HCT116 (cell line): ENCODE measurements around the gene CES5A. TPM values are rescaled to one million over a fixed set of nuclear protein-coding genes. Genes with fewer than 3 reads are reported as not detected.

Experiments
- ATAC-seq: fragments of 200-7000 bp; cut with Tn5 transposase; 2 replicates; pipeline ENCODE4 v1.9.1; 2020; ENCODE audit warnings: mild to moderate bottlenecking, moderate library complexity
- BruUV-seq: library from RNA; stranded (reverse); fragments of 400-500 nt; replicated peaks from 2 replicates; lab custom pipeline; 2021; lab: Mats Ljungman, UMichigan
- CTCF ChIA-PET: fragments of 300-600 bp; sonication (Branson Sonifier 250); formaldehyde crosslinking; loops from one replicate; lab custom pipeline; 2021; ENCODE audit warnings: antibody characterized with exemption; lab: Charles Lee
- POLR2A ChIA-PET: fragments of 300-600, 350-600 bp; sonication (Branson Sonifier 250); formaldehyde crosslinking; loops from one replicate; lab custom pipeline; 2021; ENCODE audit warnings: antibody characterized with exemption; lab: Charles Lee
- RAD21 ChIA-PET, 2 experiments: fragments of 300-600 bp; sonication (Branson Sonifier 250); formaldehyde crosslinking; loops; one replicate each; lab custom pipeline; 2023; ENCODE audit warnings: low total read pairs in 2 of 2; ENCODE audit not compliant: uncharacterized antibody in 2 of 2, unreplicated experiment in 2 of 2, low non-redundant PET in 1 of 2; lab: Charles Lee
- DNase-seq: peaks from one replicate; pipeline ENCODE4 v3.0.0-alpha.2; 2010; ENCODE audit warnings: low read depth, low spot score
- H2AFZ ChIP-seq: fragments of 200-600 bp; shearing (Covaris generic), sonication (generic); 2 replicates; pipeline ENCODE4 v1.6.1; 2017; ENCODE audit warnings: low read depth, mixed run types, mixed read lengths, antibody characterized with exemption, low read length; ENCODE audit not compliant: poor library complexity, severe bottlenecking
- H3K27ac ChIP-seq: 2 replicates; pipeline ENCODE4 v1.5.1; 2012; ENCODE audit warnings: low read depth, low read length
- H3K27me3 ChIP-seq: fragments of 200-600 bp; sonication (generic); 2 replicates; pipeline ENCODE4 v1.6.1; 2016; ENCODE audit warnings: mixed run types, low read length, mixed read lengths; ENCODE audit not compliant: insufficient read depth
- H3K36me3 ChIP-seq, 2 experiments: fragments of 200-500 bp in 1 of 2; fragments of 200-600 bp in 1 of 2; sonication (Bioruptor generic) in 1 of 2; sonication (generic) in 1 of 2; 2 replicates each; pipeline versions ENCODE4 v1.5.1 to v1.6.1; 2014 to 2016; ENCODE audit warnings: low read length in 2 of 2, inconsistent platforms in 1 of 2, mixed read lengths in 1 of 2, mixed run types in 1 of 2; ENCODE audit not compliant: insufficient read depth in 2 of 2, control insufficient read depth in 1 of 2
- H3K4me1 ChIP-seq, 2 experiments: fragments of 200-600 bp in 1 of 2; sonication (generic) in 1 of 2; 2 replicates each; pipeline versions ENCODE4 v1.5.1 to v1.6.1; 2012 to 2017; ENCODE audit warnings: low read length in 2 of 2, inconsistent platforms in 1 of 2, mild to moderate bottlenecking in 1 of 2, mixed read lengths in 1 of 2, mixed run types in 1 of 2, moderate library complexity in 1 of 2; ENCODE audit not compliant: insufficient read depth in 2 of 2, control insufficient read depth in 1 of 2
- H3K4me2 ChIP-seq: fragments of 200-600 bp; sonication (generic); 2 replicates; pipeline ENCODE4 v1.6.1; 2017; ENCODE audit warnings: mixed run types, low read length, mixed read lengths
- H3K4me3 ChIP-seq, 2 experiments: fragments of 200-600 bp in 1 of 2; sonication (generic) in 1 of 2; replicated peaks in 1 of 2; 2 replicates each; pipeline ENCODE4 v1.5.1; 2011 to 2016; ENCODE audit warnings: low read length in 2 of 2, control low read depth in 1 of 2, low read depth in 1 of 2, mild to moderate bottlenecking in 1 of 2, mixed read lengths in 1 of 2, mixed run types in 1 of 2
- H3K79me2 ChIP-seq: fragments of 200-600 bp; sonication (generic); 2 replicates; pipeline ENCODE4 v1.6.1; 2017; ENCODE audit warnings: mild to moderate bottlenecking, mixed run types, low read length, moderate library complexity, mixed read lengths; ENCODE audit not compliant: insufficient read depth
- H3K9ac ChIP-seq: fragments of 200-600 bp; sonication (generic); 2 replicates; pipeline ENCODE4 v1.6.1; 2016; ENCODE audit warnings: low read length, mixed read lengths
- H3K9me2 ChIP-seq: fragments of 200-600 bp; sonication (generic), shearing (Covaris generic); 2 replicates; pipeline ENCODE4 v1.6.1; 2017; ENCODE audit warnings: mixed run types, mild to moderate bottlenecking, moderate library complexity; ENCODE audit not compliant: insufficient read depth
- H3K9me3 ChIP-seq, 2 experiments: fragments of 200-500 bp in 1 of 2; fragments of 200-600 bp in 1 of 2; sonication (Bioruptor generic) in 1 of 2; sonication (generic) in 1 of 2; 2 replicates each; pipeline ENCODE4 v1.6.1; 2014 to 2017; ENCODE audit warnings: low read length in 2 of 2, mixed read lengths in 2 of 2, inconsistent platforms in 1 of 2, low read depth in 1 of 2, mild to moderate bottlenecking in 1 of 2, mixed run types in 1 of 2, moderate library complexity in 1 of 2; ENCODE audit not compliant: control insufficient read depth in 1 of 2, insufficient read depth in 1 of 2
- H4K20me1 ChIP-seq: fragments of 200-600 bp; sonication (generic), shearing (Covaris generic); 2 replicates; pipeline ENCODE4 v1.6.1; 2017; ENCODE audit warnings: mixed run types, mild to moderate bottlenecking, moderate library complexity; ENCODE audit not compliant: insufficient read depth
- CBX3 ChIP-seq: IDR thresholded peaks from 2 replicates; pipeline ENCODE4 v1.6.1; 2012; ENCODE audit warnings: low read depth
- CEBPB ChIP-seq: IDR thresholded peaks from 2 replicates; pipeline ENCODE4 v1.6.1; 2012; ENCODE audit warnings: low read depth
- CTCF ChIP-seq, 3 experiments: fragments of 200-600 bp in 1 of 3; sonication (generic) in 1 of 3; IDR thresholded peaks in 2 of 3; conservative IDR thresholded peaks in 1 of 3; 2 replicates each; pipeline ENCODE4 v1.5.1; 2012 to 2017; ENCODE audit warnings: low read depth in 2 of 3, low read length in 2 of 3, antibody characterized with exemption in 1 of 3, borderline replicate concordance in 1 of 3, control low read depth in 1 of 3, mild to moderate bottlenecking in 1 of 3, mixed read lengths in 1 of 3, mixed run types in 1 of 3, moderate library complexity in 1 of 3; ENCODE audit not compliant: insufficient read depth in 1 of 3
- EGR1 ChIP-seq: IDR thresholded peaks from 2 replicates; pipeline ENCODE4 v1.6.1; 2012; ENCODE audit warnings: low read depth
- ELF1 ChIP-seq: IDR thresholded peaks from 2 replicates; pipeline ENCODE4 v1.6.1; 2012; ENCODE audit warnings: low read depth, borderline replicate concordance
- EZH2 ChIP-seq: fragments of 200-600 bp; sonication (generic); IDR thresholded peaks from 2 replicates; pipeline ENCODE4 v1.6.1; 2017; ENCODE audit warnings: antibody characterized with exemption, mixed run types
- FOSL1 ChIP-seq: IDR thresholded peaks from 2 replicates; pipeline ENCODE4 v1.6.1; 2012; ENCODE audit warnings: low read depth
- JUND ChIP-seq: IDR thresholded peaks from 2 replicates; pipeline ENCODE4 v1.6.1; 2012
- POLR2A ChIP-seq: IDR thresholded peaks from 2 replicates; pipeline ENCODE4 v1.7.0; 2011; ENCODE audit warnings: borderline replicate concordance; ENCODE audit not compliant: insufficient read depth, insufficient read length; ENCODE audit errors: extremely low read depth
- POLR2AphosphoS5 ChIP-seq: IDR thresholded peaks from 2 replicates; pipeline ENCODE4 v1.6.1; 2011; ENCODE audit warnings: mild to moderate bottlenecking, low read depth, low read length, moderate library complexity
- RAD21 ChIP-seq: IDR thresholded peaks from 2 replicates; pipeline ENCODE4 v1.6.1; 2012; ENCODE audit warnings: low read depth, mild to moderate bottlenecking
- REST ChIP-seq: IDR thresholded peaks from 2 replicates; pipeline ENCODE4 v1.6.1; 2012; ENCODE audit warnings: low read depth
- SIN3A ChIP-seq: IDR thresholded peaks from 2 replicates; pipeline ENCODE4 v1.6.1; 2012; ENCODE audit warnings: low read depth
- SP1 ChIP-seq: IDR thresholded peaks from 2 replicates; pipeline ENCODE4 v1.6.1; 2012; ENCODE audit warnings: low read depth
- SRF ChIP-seq: IDR thresholded peaks from 2 replicates; pipeline ENCODE4 v1.6.1; 2012; ENCODE audit warnings: low read depth
- TCF7L2 ChIP-seq: IDR thresholded peaks from 2 replicates; pipeline ENCODE4 v1.7.0; 2011; ENCODE audit warnings: borderline replicate concordance, inconsistent platforms; ENCODE audit not compliant: insufficient read depth, insufficient read length; ENCODE audit errors: extremely low read depth
- YY1 ChIP-seq: IDR thresholded peaks from 2 replicates; pipeline ENCODE4 v1.6.1; 2011; ENCODE audit warnings: low read length, low read depth, moderate library complexity, mild to moderate bottlenecking; ENCODE audit not compliant: insufficient replicate concordance; ENCODE audit errors: extremely low read depth
- ZBTB33 ChIP-seq: IDR thresholded peaks from 2 replicates; pipeline ENCODE4 v1.6.1; 2011; ENCODE audit warnings: mild to moderate bottlenecking, low read length, moderate library complexity; ENCODE audit not compliant: insufficient replicate concordance; ENCODE audit errors: extremely low read depth
- ZFX ChIP-seq: fragments of 450-650 bp; IDR thresholded peaks from 2 replicates; pipeline ENCODE4 v1.6.1; 2017
- ZNF274 ChIP-seq: fragments of 200-500 bp; sonication (Bioruptor generic); IDR thresholded peaks from 2 replicates; pipeline ENCODE4 v1.6.1; 2014; ENCODE audit warnings: mild to moderate bottlenecking, low read depth, low read length, inconsistent platforms
- intact Hi-C: fragments of 100-400 bp; cut with micrococcal nuclease; formaldehyde crosslinking; loops from 2 replicates; pipeline ENCODE4 v1.10.0; 2022
- total RNA-seq: library from RNA; stranded (reverse); gene quantifications from one replicate; pipeline ENCODE4 v1.2.1, GENCODE V29; 2021; ENCODE audit not compliant: unreplicated experiment

CES5A gene
- total RNA-seq, 1 experiment from 2014 or later = not detected

GRCh38 chr16:55900616-55901393 is 25.6 kb upstream of the CES5A start:
- no peak for DNase-seq
- ChIA-PET POLR2A (no interaction called here), RAD21 (no interaction called here), CTCF (no interaction called here)
- Histone ChIP-seq H3K9me2 (no peaks in the 10 kb centered on the region), H3K4me1 (no peaks in the 10 kb centered on the region), H4K20me1 (no peaks in the 10 kb centered on the region), H3K4me2 (no peak overlapping the region), H3K27me3 (peaks cover 8% of the 10 kb centered on the region; the same call in 1 of the 2 replicates), H3K79me2 (no peaks in the 10 kb centered on the region), H3K4me3 (no peak overlapping the region), H3K27ac (no peak overlapping the region), H3K9ac (no peak overlapping the region)
- BruUV-seq = no TSS peak
- no peak for TF ChIP-seq SIN3A
- TF ChIP-seq EZH2 = no peak
- TF ChIP-seq POLR2A = no peak
- TF ChIP-seq JUND = no peak
- no peak for TF ChIP-seq CTCF (IDR thresholded peaks at IDR 0.05 in 2 of 3, conservative IDR thresholded peaks at IDR 0.05 in 1 of 3; ENCODE audit: borderline replicate concordance in 1 of 3, insufficient read depth in 1 of 3, low read depth in 2 of 3, low read length in 2 of 3)
- TF ChIP-seq SP1 = no peak
- no peak for TF ChIP-seq RAD21
- no peak for TF ChIP-seq ZFX
- TF ChIP-seq CEBPB = no peak
- TF ChIP-seq TCF7L2 = no peak
- TF ChIP-seq FOSL1 = no peak
- TF ChIP-seq REST = no peak
- TF ChIP-seq SRF = no peak
- no peak for TF ChIP-seq ZBTB33
- no peak for TF ChIP-seq ZNF274
- no peak for TF ChIP-seq YY1
- no peak for TF ChIP-seq POLR2AphosphoS5
- no peak for TF ChIP-seq EGR1
- no peak for TF ChIP-seq CBX3
- no peak for TF ChIP-seq ELF1
- TF ChIP-seq, all 23 proteins: peak for 0
- Histone ChIP-seq H2AFZ (no peak overlapping the region), H3K9me3 (peaks cover 0 to 7% of the 10 kb centered on the region in 2 experiments; a peak in 1 of 4 replicates), H3K36me3 (no peaks in the 10 kb centered on the region)
- intact Hi-C loops = no loop called here
- no peak for ATAC-seq
